BJ (cell line): ENCODE results near the gene MBD5. TPM values are rescaled to one million over a fixed set of nuclear protein-coding genes. Genes with fewer than 3 reads are reported as not detected.
A peak's percentile ranks its signal among the peaks of the same experiment; 100 is the strongest.

Experiments
- CTCF ChIA-PET: fragments of 350-600 bp; formaldehyde crosslinking; extraction: SDS; loops from one replicate; lab custom pipeline; 2021; ENCODE audit warnings: antibody characterized with exemption, inconsistent platforms; lab: Yijun Ruan, JAX
- POLR2A ChIA-PET: fragments of 300-600 bp; sonication (Branson Sonifier 250); formaldehyde crosslinking; extraction: SDS; loops from one replicate; lab custom pipeline; 2021; ENCODE audit warnings: antibody characterized with exemption; lab: Charles Lee
- DNase-seq: peaks from one replicate; pipeline ENCODE4 v3.0.0-alpha.2; 2011; ENCODE audit warnings: low read depth
- H3K27me3 ChIP-seq: 2 replicates; pipeline ENCODE4 v1.6.0; 2011; ENCODE audit warnings: low read length; ENCODE audit not compliant: control insufficient read depth, insufficient read depth
- H3K36me3 ChIP-seq: 2 replicates; pipeline ENCODE4 v1.5.1; 2011; ENCODE audit warnings: low read length; ENCODE audit not compliant: control insufficient read depth, insufficient read depth
- H3K4me3 ChIP-seq: 2 replicates; pipeline ENCODE4 v1.5.1; 2011; ENCODE audit warnings: low read depth, mild to moderate bottlenecking, control low read depth, low read length
- polyA plus RNA-seq: library from polyadenylated mRNA; depleted of rRNA; stranded (reverse); fragments of >200 nt; gene quantifications from 2 replicates; pipeline ENCODE4 v1.2.3, GENCODE V29; 2011; rRNA removed
- small RNA-seq: library from RNA; depleted of rRNA; stranded (forward); fragments of <200 nt; gene quantifications from one replicate; pipeline ENCODE3, GENCODE V24; 2012; ENCODE audit warnings: low replicate concordance, low read depth; ENCODE audit not compliant: insufficient read length
- TF ChIP-seq, protein P1 (sequence below): IDR thresholded peaks from 2 replicates; pipeline ENCODE4 v1.5.1; 2011; ENCODE audit warnings: low read depth, mild to moderate bottlenecking, control low read depth, inconsistent platforms, low read length, moderate library complexity; ENCODE audit not compliant: insufficient read depth

The MBD5 gene
- polyA plus RNA-seq, 1 experiment: 20.4 TPM

DNA sequence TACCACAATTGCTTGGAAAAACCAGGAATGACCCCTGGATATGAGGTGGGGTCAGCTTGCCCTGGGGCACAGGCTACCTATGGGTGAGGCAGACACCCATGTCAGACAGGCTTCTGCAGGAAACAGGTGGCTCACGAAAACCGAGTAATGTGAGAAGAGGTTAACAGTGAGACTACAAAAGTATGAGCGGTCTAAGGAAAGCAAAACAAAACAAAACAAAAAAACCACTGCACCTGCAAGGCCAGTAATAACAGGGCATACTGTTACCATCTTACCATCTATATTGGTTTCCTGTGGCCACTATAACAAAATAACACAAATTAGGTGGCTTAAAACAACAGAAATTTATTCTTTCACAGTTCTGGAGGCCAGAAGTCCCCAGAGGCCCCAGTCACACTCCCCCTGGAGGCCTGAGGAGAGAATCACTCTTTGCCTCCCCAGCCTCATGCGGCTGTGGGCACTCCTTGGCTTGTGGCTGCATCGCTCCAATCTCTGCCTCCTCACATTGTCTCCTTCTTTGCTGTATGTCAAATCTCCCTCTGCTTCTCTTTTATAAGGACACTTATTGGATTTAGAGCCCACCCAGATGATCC lies 537.0 kb downstream of the MBD5 start:
- ChIA-PET POLR2A (no interaction called here), CTCF (no interaction called here)
- Histone ChIP-seq H3K4me3 (no peak overlapping the region), H3K27me3 (peaks cover 3% of the 10 kb centered on the region), H3K36me3 (no peaks in the 10 kb centered on the region)
- DNase-seq: no peak
- TF ChIP-seq, protein P1, sequence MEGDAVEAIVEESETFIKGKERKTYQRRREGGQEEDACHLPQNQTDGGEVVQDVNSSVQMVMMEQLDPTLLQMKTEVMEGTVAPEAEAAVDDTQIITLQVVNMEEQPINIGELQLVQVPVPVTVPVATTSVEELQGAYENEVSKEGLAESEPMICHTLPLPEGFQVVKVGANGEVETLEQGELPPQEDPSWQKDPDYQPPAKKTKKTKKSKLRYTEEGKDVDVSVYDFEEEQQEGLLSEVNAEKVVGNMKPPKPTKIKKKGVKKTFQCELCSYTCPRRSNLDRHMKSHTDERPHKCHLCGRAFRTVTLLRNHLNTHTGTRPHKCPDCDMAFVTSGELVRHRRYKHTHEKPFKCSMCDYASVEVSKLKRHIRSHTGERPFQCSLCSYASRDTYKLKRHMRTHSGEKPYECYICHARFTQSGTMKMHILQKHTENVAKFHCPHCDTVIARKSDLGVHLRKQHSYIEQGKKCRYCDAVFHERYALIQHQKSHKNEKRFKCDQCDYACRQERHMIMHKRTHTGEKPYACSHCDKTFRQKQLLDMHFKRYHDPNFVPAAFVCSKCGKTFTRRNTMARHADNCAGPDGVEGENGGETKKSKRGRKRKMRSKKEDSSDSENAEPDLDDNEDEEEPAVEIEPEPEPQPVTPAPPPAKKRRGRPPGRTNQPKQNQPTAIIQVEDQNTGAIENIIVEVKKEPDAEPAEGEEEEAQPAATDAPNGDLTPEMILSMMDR: no peak

- TF ChIP-seq, protein P1: no peak
- DNase-seq: no peak
- CTCF ChIA-PET: interaction anchor here (2.3 kb wide), 1 partner anchor 9 kb away, joined by 9 read pairs; no protein-coding TSS in a partner anchor
Observed at GRCh38 chr2:148560496-148560895, 539.6 kb downstream of the MBD5 start.

GRCh38 chr2:148561389-148561788 lies 540.5 kb downstream of the MBD5 start:
- H3K4me3 ChIP-seq: no peak overlapping the region
- H3K27me3 ChIP-seq: peaks cover 5% of the 10 kb centered on the region
- POLR2A ChIA-PET: no interaction called here
- DNase-seq: no peak
- H3K36me3 ChIP-seq: no peaks in the 10 kb centered on the region
- CTCF ChIA-PET: interaction anchor here (2.3 kb wide), 1 partner anchor 10 kb away, joined by 9 read pairs; no protein-coding TSS in a partner anchor
- TF ChIP-seq, protein P1: no peak

More at GRCh38 chr2:148560496-148560895, 539.6 kb downstream of the MBD5 start:
- H3K27me3 ChIP-seq: peaks cover 3% of the 10 kb centered on the region
- POLR2A ChIA-PET: no interaction called here
- no peaks in the 10 kb centered on the region for H3K36me3 ChIP-seq
- H3K4me3 ChIP-seq: no peak overlapping the region

DNA sequence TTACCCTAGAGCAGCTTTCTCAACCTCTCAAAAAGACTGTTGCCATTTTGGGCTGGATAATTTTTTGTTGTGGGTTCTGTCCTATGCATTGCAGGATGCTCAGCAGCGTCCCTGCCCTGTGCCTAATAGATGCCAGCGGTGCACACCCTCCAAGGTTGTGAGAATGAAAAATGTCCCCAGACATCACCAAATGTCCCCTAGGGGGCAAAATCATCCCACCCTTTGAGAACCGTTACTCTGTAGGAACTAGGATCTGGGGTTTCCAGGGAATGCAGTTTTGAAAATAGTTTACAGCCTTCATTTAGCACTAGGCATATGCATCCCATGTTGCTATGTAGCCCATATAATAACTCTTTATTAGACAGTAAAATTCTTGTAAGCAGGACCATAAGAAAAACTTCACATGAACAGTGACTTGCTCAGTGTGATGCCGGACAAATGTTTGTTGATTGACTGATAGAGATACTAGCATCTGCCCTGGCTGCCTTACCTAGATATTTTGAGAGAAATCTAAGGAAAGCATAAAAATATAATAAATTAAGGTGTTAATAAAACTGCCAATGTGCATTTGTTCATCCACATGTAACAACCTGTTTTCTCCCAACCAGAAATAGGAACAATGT lies 544.5 kb downstream of the MBD5 start:
- no peak overlapping the region for H3K4me3 ChIP-seq
- peaks cover 8% of the 10 kb centered on the region for H3K27me3 ChIP-seq
- TF ChIP-seq, protein P1: peak; percentile 18; the same call in 1 of the 2 replicates
- DNase-seq: no peak
- no peaks in the 10 kb centered on the region for H3K36me3 ChIP-seq
- ChIA-PET CTCF (interaction anchor here (1.0 kb wide), 1 partner anchor 56 kb away, joined by 3 read pairs; no protein-coding TSS in a partner anchor), POLR2A (no interaction called here)

Small RNA genes lying within 50 kb of the gene (small RNA-seq; reads per million reads assigned to genes)
- gene RF00554: not detected

Other genes with a start within 250 kb of the MBD5 start
- 2.2 and 5.4 TPM in 2 replicates for gene ACVR2A, start 176.1 kb upstream of the MBD5 start, polyA plus RNA-seq
- 12.7 and 34.8 TPM in 2 replicates for gene ORC4, start 354 bp upstream of the MBD5 start, polyA plus RNA-seq